Type B pancreatic cell (in vitro differentiated cells): ENCODE results near the gene CAND2. TPM values are rescaled to one million over a fixed set of nuclear protein-coding genes. Genes with fewer than 3 reads are reported as not detected.

Experiments
- DNase-seq: peaks from one replicate; pipeline ENCODE4 v3.0.0; 2021; ENCODE audit warnings: mixed read lengths; ENCODE audit not compliant: unreplicated experiment; ENCODE audit errors: extremely low spot score
- H3K27ac Mint-ChIP-seq: 2 replicates; pipeline ENCODE4 v1.8.0; 2021; ENCODE audit warnings: mild to moderate bottlenecking, mixed read lengths
- H3K27me3 Mint-ChIP-seq: 2 replicates; pipeline ENCODE4 v1.8.0; 2021; ENCODE audit warnings: mixed read lengths
- H3K36me3 Mint-ChIP-seq: 2 replicates; pipeline ENCODE4 v1.8.0; 2021; ENCODE audit warnings: mixed read lengths
- H3K4me1 Mint-ChIP-seq: one replicate; pipeline ENCODE4 v1.8.0; 2021; ENCODE audit warnings: mixed read lengths; ENCODE audit not compliant: unreplicated experiment
- H3K4me3 Mint-ChIP-seq: 2 replicates; pipeline ENCODE4 v1.8.0; 2021; ENCODE audit warnings: mild to moderate bottlenecking, mixed read lengths
- H3K9me3 Mint-ChIP-seq: 2 replicates; pipeline ENCODE4 v1.8.0; 2021; ENCODE audit warnings: mixed read lengths
- CTCF ChIP-seq: fragments of 200-600 bp; sonication (generic); conservative IDR thresholded peaks from 2 replicates; pipeline ENCODE4 v1.5.0; 2021; ENCODE audit warnings: antibody characterized with exemption, mild to moderate bottlenecking
- total RNA-seq: library from RNA; stranded (reverse); gene quantifications from 2 replicates; pipeline ENCODE4 v1.2.1, GENCODE V29; 2021; ENCODE audit warnings: low replicate concordance

CAND2 gene
- total RNA-seq, 1 donor from 2014 or later, result 11.1 TPM

GRCh38 chr3:12884186-12884680 lies 87.8 kb downstream of the CAND2 start:
- DNase-seq, result no peak
- no peak for TF ChIP-seq CTCF
- H3K27ac Mint-ChIP-seq, result no peak overlapping the region

More at GRCh38 chr3:12884186-12884680, 87.8 kb downstream of the CAND2 start:
- Mint-ChIP-seq H3K9me3 (no peaks in the 10 kb centered on the region), H3K4me3 (no peak overlapping the region), H3K36me3 (no peaks in the 10 kb centered on the region), H3K4me1 (peaks cover 6% of the 10 kb centered on the region), H3K27me3 (peaks cover 20% of the 10 kb centered on the region)

Other genes starting within 250 kb of the CAND2 start
- gene MKRN2, start 239.6 kb upstream of the CAND2 start, total RNA-seq, result 23.5 and 28.6 TPM in 2 replicates
- gene RAF1, start 132.6 kb upstream of the CAND2 start, total RNA-seq, result 81.6 and 92.1 TPM in 2 replicates
- 16.3 and 51.3 TPM in 2 replicates for gene TMEM40, start 37.4 kb upstream of the CAND2 start, total RNA-seq
- gene RPL32, start 44.9 kb downstream of the CAND2 start, total RNA-seq, result 1,894 and 1,964 TPM in 2 replicates